Bronchial epithelial cell (primary cell): ENCODE results near the gene WRAP53. TPM values are rescaled to one million over a fixed set of nuclear protein-coding genes. Genes with fewer than 3 reads are reported as not detected.

Source experiments
- DNase-seq: peaks from one replicate; pipeline ENCODE4 v3.0.0-alpha.2; 2010; ENCODE audit warnings: low read depth
- FAIRE-seq: peaks from 2 replicates; lab custom pipeline; 2011; peaks lifted over from hg19 to GRCh38; lab: Jason Lieb, UNC
- H3K27me3 ChIP-seq: 2 replicates; pipeline ENCODE4 v1.5.1; 2011; ENCODE audit warnings: low read length; ENCODE audit not compliant: control insufficient read depth, insufficient read depth
- H3K36me3 ChIP-seq: 2 replicates; pipeline ENCODE4 v1.5.1; 2011; ENCODE audit warnings: low read length; ENCODE audit not compliant: control insufficient read depth, insufficient read depth
- H3K4me3 ChIP-seq: 2 replicates; pipeline ENCODE4 v1.5.1; 2011; ENCODE audit warnings: mild to moderate bottlenecking, low read depth, low read length, control low read depth
- CTCF ChIP-seq: IDR thresholded peaks from 2 replicates; pipeline ENCODE4 v1.5.1; 2011; ENCODE audit warnings: mild to moderate bottlenecking, moderate library complexity, low read length, control low read depth, inconsistent platforms; ENCODE audit not compliant: insufficient read depth, severe bottlenecking
- total RNA-seq: library from RNA; depleted of rRNA; stranded (reverse); fragments of >200 nt; gene quantifications from 2 replicates; pipeline ENCODE4 v1.2.1, GENCODE V29; 2014

Gene WRAP53
- total RNA-seq, 1 donor from 2014 or later: 4.2 TPM

GRCh38 chr17:7720125-7720524 lies 31.8 kb downstream of the WRAP53 start:
- Histone ChIP-seq H3K27me3 (peaks cover 8% of the 10 kb centered on the region), H3K4me3 (no peak overlapping the region), H3K36me3 (no peaks in the 10 kb centered on the region)
- TF ChIP-seq CTCF: no peak
- FAIRE-seq: no peak
- no peak for DNase-seq

- peaks cover 8% of the 10 kb centered on the region for H3K27me3 ChIP-seq
- no peak for TF ChIP-seq CTCF
- no peaks in the 10 kb centered on the region for H3K36me3 ChIP-seq
- FAIRE-seq: no peak
- no peak for DNase-seq
- no peak overlapping the region for H3K4me3 ChIP-seq
Observed at GRCh38 chr17:7721612-7722011, 33.3 kb downstream of the WRAP53 start.

GRCh38 chr17:7727886-7728285 lies 39.6 kb downstream of the WRAP53 start:
- no peak for FAIRE-seq
- H3K36me3 ChIP-seq: no peaks in the 10 kb centered on the region
- no peak overlapping the region for H3K4me3 ChIP-seq
- H3K27me3 ChIP-seq: peaks cover 2% of the 10 kb centered on the region
- no peak for TF ChIP-seq CTCF
- DNase-seq: no peak

GRCh38 chr17:7729816-7730215 lies 41.5 kb downstream of the WRAP53 start:
- TF ChIP-seq CTCF: no peak

GRCh38 chr17:7732981-7733539 lies 44.8 kb downstream of the WRAP53 start:
- Histone ChIP-seq H3K27me3 (peaks cover 2% of the 10 kb centered on the region), H3K4me3 (no peak overlapping the region), H3K36me3 (no peaks in the 10 kb centered on the region)
- FAIRE-seq (no peak), DNase-seq (no peak)
- TF ChIP-seq CTCF: no peak

More at GRCh38 chr17:7729816-7730215, 41.5 kb downstream of the WRAP53 start:
- H3K36me3 ChIP-seq: no peaks in the 10 kb centered on the region
- no peak overlapping the region for H3K4me3 ChIP-seq
- DNase-seq (no peak), FAIRE-seq (no peak)
- H3K27me3 ChIP-seq: no peaks in the 10 kb centered on the region

- peaks cover 2% of the 10 kb centered on the region for H3K27me3 ChIP-seq
- FAIRE-seq (no peak), DNase-seq (no peak)
- no peak overlapping the region for H3K4me3 ChIP-seq
- H3K36me3 ChIP-seq: no peaks in the 10 kb centered on the region
- no peak for TF ChIP-seq CTCF
Observed at GRCh38 chr17:7737601-7738000, 49.3 kb downstream of the WRAP53 start.
